DOHH2 (cell line): ENCODE measurements around the gene IRX1.

Experiments
- H3F3A ChIP-seq: fragments of 200-600 bp; sonication (generic), shearing (Covaris generic); 2 replicates; pipeline ENCODE4 v1.6.0; 2016; ENCODE audit warnings: antibody characterized with exemption, mild to moderate bottlenecking; ENCODE audit not compliant: control insufficient read depth, insufficient read depth
- H3K27ac ChIP-seq: fragments of 200-600 bp; sonication (generic); 2 replicates; pipeline ENCODE4 v1.5.1; 2014; ENCODE audit warnings: low read depth, mild to moderate bottlenecking, low read length, moderate library complexity
- H3K27me3 ChIP-seq: fragments of 200-600 bp; sonication (generic); 2 replicates; pipeline ENCODE4 v1.6.1; 2014; ENCODE audit warnings: mild to moderate bottlenecking, low read length, mixed read lengths; ENCODE audit not compliant: control insufficient read depth
- H3K36me3 ChIP-seq: fragments of 200-600 bp; sonication (generic); 2 replicates; pipeline ENCODE4 v1.6.1; 2014; ENCODE audit warnings: mild to moderate bottlenecking, low read length, moderate library complexity, mixed read lengths; ENCODE audit not compliant: control insufficient read depth
- H3K4me1 ChIP-seq: fragments of 200-600 bp; sonication (generic); 2 replicates; pipeline ENCODE4 v1.6.1; 2014; ENCODE audit warnings: mild to moderate bottlenecking, low read length, mixed read lengths; ENCODE audit not compliant: control insufficient read depth
- H3K4me2 ChIP-seq: fragments of 200-600 bp; sonication (generic); 2 replicates; pipeline ENCODE4 v1.6.0; 2014; ENCODE audit warnings: mild to moderate bottlenecking, low read length, moderate library complexity
- H3K4me3 ChIP-seq: fragments of 200-600 bp; sonication (generic); 2 replicates; pipeline ENCODE4 v1.5.1; 2014; ENCODE audit warnings: mild to moderate bottlenecking, low read length, mixed read lengths
- H3K79me2 ChIP-seq: fragments of 200-600 bp; sonication (generic); 2 replicates; pipeline ENCODE4 v1.6.1; 2014; ENCODE audit warnings: mild to moderate bottlenecking, low read length, mixed read lengths; ENCODE audit not compliant: control insufficient read depth
- H3K9me2 ChIP-seq: fragments of 200-600 bp; sonication (generic); replicated peaks from 2 replicates; pipeline ENCODE4 v1.6.1; 2014; ENCODE audit warnings: mild to moderate bottlenecking, low read length, mixed read lengths; ENCODE audit not compliant: control insufficient read depth
- H3K9me3 ChIP-seq: fragments of 200-600 bp; sonication (generic); 2 replicates; pipeline ENCODE4 v1.6.1; 2014; ENCODE audit warnings: antibody characterized with exemption, low read length, mixed read lengths; ENCODE audit not compliant: control insufficient read depth, insufficient read depth
- H4K20me1 ChIP-seq: fragments of 200-600 bp; sonication (generic); 2 replicates; pipeline ENCODE4 v1.6.0; 2014; ENCODE audit warnings: low read depth, mild to moderate bottlenecking, antibody characterized with exemption, low read length, moderate library complexity; ENCODE audit not compliant: control insufficient read depth, insufficient read depth
- EZH2phosphoT487 ChIP-seq: fragments of 200-600 bp; sonication (generic); IDR thresholded peaks from 2 replicates; pipeline ENCODE4 v1.6.1; 2017; ENCODE audit warnings: borderline replicate concordance, mild to moderate bottlenecking, antibody characterized with exemption, low read length, moderate library complexity, mixed read lengths
- TF ChIP-seq, protein P1 (sequence below): fragments of 200-600 bp; sonication (generic); IDR thresholded peaks from one replicate; pipeline ENCODE4 v1.5.1; 2014; ENCODE audit warnings: antibody characterized with exemption, mild to moderate bottlenecking, low read depth, low read length; ENCODE audit not compliant: poor library complexity, severe bottlenecking

The IRX1 gene

DNA sequence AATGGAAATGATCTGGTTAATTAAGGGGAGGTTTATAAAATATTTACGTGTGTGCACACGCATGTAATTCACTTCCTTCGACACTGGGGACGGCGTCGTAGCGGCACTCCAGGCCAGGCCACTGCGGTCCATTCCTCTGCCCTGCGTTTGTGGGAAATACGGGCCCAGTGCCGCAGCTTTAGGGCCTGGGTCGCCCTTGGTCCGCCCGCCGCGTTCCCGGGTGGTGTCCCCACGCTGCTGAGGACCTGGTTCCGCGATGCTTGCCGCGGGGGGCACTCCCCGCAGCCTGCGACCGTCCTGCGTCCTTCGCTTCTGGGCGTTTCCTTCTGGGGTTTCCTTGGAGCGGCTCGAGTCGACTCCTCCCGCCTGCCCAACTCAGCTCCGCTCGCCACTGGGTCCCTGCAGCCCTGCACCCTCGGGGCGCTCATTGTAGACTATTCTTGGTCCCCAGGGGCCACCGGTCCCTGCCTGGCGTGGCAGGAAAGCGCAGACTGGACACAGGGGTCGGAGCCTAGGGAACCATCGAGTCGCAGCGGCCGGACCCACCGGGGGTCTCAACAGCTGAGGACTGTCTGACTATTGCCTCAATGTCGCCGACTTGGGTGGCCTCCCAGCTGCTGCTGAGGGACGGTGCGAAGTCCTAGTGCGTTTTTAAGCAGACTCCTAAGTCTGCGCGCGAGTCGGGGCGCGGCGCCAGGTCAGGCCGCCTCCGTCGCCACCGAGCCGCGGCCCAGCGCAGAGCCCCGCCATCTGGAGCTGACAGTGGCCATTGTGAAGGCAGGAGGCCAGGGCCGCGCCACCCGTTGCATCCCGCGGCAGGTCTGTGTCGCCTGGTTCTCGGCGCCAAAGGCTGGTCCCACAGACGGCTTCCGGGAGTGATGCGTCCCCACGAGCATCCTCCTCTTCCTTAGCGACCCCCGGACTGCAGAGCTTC, 4.4 kb upstream of the IRX1 start:
- Histone ChIP-seq H3K27ac (no peak overlapping the region), H3K4me1 (no peaks in the 10 kb centered on the region), H3K79me2 (no peaks in the 10 kb centered on the region), H3K4me3 (no peak overlapping the region), H3F3A (no peaks in the 10 kb centered on the region), H3K9me3 (peaks cover 22% of the 10 kb centered on the region; the same call in 1 of the 2 replicates), H4K20me1 (no peaks in the 10 kb centered on the region), H3K27me3 (no peaks in the 10 kb centered on the region), H3K9me2 (no peaks in the 10 kb centered on the region), H3K4me2 (no peak overlapping the region), H3K36me3 (no peaks in the 10 kb centered on the region)
- TF ChIP-seq, protein P1, sequence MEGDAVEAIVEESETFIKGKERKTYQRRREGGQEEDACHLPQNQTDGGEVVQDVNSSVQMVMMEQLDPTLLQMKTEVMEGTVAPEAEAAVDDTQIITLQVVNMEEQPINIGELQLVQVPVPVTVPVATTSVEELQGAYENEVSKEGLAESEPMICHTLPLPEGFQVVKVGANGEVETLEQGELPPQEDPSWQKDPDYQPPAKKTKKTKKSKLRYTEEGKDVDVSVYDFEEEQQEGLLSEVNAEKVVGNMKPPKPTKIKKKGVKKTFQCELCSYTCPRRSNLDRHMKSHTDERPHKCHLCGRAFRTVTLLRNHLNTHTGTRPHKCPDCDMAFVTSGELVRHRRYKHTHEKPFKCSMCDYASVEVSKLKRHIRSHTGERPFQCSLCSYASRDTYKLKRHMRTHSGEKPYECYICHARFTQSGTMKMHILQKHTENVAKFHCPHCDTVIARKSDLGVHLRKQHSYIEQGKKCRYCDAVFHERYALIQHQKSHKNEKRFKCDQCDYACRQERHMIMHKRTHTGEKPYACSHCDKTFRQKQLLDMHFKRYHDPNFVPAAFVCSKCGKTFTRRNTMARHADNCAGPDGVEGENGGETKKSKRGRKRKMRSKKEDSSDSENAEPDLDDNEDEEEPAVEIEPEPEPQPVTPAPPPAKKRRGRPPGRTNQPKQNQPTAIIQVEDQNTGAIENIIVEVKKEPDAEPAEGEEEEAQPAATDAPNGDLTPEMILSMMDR = no peak
- no peak for TF ChIP-seq EZH2phosphoT487

DNA sequence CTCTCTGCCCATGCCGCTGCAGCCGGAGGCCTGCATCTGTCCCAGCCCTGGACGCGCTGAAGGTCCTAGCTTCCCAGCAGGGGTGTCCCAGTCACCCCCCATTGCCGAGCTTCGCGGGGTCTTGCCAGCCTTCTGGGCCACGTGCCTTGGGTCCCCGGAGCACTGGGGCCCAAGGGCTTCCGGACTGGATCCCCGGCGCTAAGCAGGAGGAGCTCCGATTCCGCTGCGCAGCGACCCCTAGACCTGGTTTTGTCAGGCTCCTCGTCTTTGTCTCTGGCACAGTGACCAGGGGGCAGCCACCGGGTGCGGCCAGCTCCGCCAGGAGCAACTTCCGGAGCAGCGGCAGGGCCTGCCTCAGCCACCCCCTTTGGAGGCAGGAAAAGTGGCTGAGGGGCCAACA, 3.3 kb upstream of the IRX1 start:
- no peak overlapping the region for H3K4me2 ChIP-seq
- H3K4me1 ChIP-seq = no peaks in the 10 kb centered on the region
- H3K27me3 ChIP-seq = no peaks in the 10 kb centered on the region
- no peaks in the 10 kb centered on the region for H3K79me2 ChIP-seq
- H4K20me1 ChIP-seq = no peaks in the 10 kb centered on the region
- H3K27ac ChIP-seq = no peak overlapping the region
- no peaks in the 10 kb centered on the region for H3K36me3 ChIP-seq
- H3K4me3 ChIP-seq = no peak overlapping the region
- peaks cover 18% of the 10 kb centered on the region; the same call in 1 of the 2 replicates for H3K9me3 ChIP-seq
- no peak for TF ChIP-seq EZH2phosphoT487
- TF ChIP-seq, protein P1 = no peak
- no peaks in the 10 kb centered on the region for H3K9me2 ChIP-seq
- H3F3A ChIP-seq = no peaks in the 10 kb centered on the region

DNA sequence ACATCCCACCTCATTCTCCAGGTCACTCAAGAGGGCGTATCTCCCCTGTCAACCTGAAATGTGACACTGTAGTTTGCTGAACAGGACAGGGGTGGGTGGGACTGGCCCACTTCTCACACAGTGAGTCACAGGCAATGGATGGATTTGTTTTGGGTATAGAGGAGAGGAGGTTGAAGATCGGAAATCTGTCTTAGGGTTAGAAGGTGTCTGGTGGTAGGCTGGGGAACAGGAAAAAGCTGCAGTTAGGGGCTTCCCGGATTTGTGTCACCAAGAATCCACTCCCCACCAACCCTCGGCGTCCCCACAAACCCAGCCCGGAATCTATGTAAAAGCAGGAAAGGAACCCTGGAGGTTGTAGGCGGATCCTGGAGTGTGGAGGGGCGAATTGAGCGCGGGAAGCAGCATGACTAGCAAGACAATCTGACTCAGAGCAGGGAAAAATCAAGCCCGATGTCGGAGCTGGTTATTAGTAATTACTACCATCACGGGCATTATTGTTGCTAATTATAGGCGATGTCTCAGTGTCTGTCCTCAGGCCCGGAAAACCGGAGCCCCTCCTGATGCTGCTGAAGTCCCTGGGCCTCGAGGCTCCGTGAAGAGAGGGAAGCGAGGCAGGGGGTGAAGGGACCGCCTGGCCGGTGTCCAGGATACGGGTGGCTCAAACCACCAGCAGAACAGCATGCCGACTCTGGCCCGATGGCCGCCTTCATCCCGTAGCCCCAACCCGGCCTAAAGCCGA, 1.7 kb upstream of the IRX1 start:
- no peaks in the 10 kb centered on the region for H3K27me3 ChIP-seq
- peaks cover 24% of the 10 kb centered on the region; the same call in 1 of the 2 replicates for H3K9me3 ChIP-seq
- H3K4me1 ChIP-seq = no peaks in the 10 kb centered on the region
- TF ChIP-seq, protein P1 = no peak
- TF ChIP-seq EZH2phosphoT487 = no peak
- no peaks in the 10 kb centered on the region for H3K9me2 ChIP-seq
- H3K27ac ChIP-seq = no peak overlapping the region
- no peaks in the 10 kb centered on the region for H4K20me1 ChIP-seq
- H3K36me3 ChIP-seq = no peaks in the 10 kb centered on the region
- no peaks in the 10 kb centered on the region for H3K79me2 ChIP-seq
- no peak overlapping the region for H3K4me2 ChIP-seq
- H3K4me3 ChIP-seq = no peak overlapping the region
- no peaks in the 10 kb centered on the region for H3F3A ChIP-seq
